ENCODE results near the gene C19orf67. TPM values are rescaled to one million over a fixed set of nuclear protein-coding genes. Genes with fewer than 3 reads are reported as not detected.

The C19orf67 gene
- total and polyA plus RNA-seq, 2 donors (not counting 1 experiment from before 2014, with no cell fraction given) = 1.2 TPM; not detected in 1

DNA sequence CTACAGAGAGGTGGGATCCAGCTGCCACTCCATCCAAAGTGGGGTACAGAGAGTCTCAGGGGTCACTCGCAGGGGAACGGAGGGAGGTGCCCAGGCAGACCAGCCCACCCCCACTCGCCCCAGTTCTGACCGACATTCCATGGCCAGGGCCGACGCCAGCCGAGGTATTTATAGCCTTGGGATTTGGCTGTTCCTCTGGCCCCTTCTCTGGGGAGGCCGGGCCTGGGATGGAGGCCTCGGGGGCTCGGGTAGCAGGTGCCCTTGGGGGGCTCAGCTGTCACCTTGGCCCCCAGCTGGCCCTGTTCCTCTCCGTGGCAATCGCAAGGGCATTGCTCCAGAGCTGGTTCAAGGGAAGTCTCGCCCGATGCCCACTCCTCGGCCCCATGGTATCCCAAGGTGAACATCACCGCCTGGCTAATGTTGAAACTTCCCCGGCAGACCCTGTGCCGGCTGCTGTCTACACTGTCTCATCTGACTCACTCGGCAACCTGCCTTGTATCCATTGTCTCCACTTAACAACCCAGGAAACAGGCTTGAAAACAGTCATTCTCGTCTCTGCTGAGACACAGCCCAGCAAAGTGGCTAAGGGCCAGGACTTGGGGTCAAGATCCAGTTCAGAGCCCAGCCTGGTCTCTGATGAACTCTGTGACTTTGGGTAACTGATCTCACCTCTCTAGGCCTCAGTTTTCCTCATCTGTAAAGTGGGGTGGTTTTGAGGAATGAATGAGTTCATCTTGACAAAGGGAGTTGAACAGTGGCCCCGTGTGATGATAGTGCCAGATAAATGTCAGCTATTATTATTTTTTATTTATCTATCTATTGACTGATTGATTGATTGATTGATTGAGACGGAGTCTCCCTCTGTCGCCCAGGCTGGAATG, 22.2 kb upstream of the C19orf67 start:
- Histone ChIP-seq H3K4me3 (ENCODE audit: control extremely low read depth in 1 of 5, extremely low read depth in 1 of 5, insufficient read depth in 1 of 5, low read depth in 2 of 5, low read length in 4 of 5) (no peak overlapping the region), H3K9ac (ENCODE audit: low read length) (no peak overlapping the region), H3K36me3 (replicated peaks in 1 of 2; ENCODE audit: control extremely low read depth in 1 of 2, control insufficient read depth in 1 of 2, extremely low read depth in 1 of 2, insufficient read depth in 2 of 2, low read length in 1 of 2) (peaks cover 0 to 10% of the 10 kb centered on the region in 2 experiments), H4K20me1 (ENCODE audit: control insufficient read depth, insufficient read depth, low read length, poor library complexity, severe bottlenecking) (peaks cover 15% of the 10 kb centered on the region), H2AFZ (ENCODE audit: insufficient read depth, low read depth, low read length, poor library complexity, severe bottlenecking) (no peak overlapping the region), H3K9me3 (ENCODE audit: control extremely low read depth in 1 of 3, control insufficient read depth in 2 of 3, insufficient read depth in 1 of 3, low read length in 2 of 3) (no peaks in the 10 kb centered on the region), H3K27me3 (replicated peaks in 1 of 4; ENCODE audit: control extremely low read depth in 1 of 4, control insufficient read depth in 3 of 4, insufficient read depth in 4 of 4, low read length in 3 of 4) (no peaks in the 10 kb centered on the region), H3K27ac (ENCODE audit: low read length in 2 of 2) (no peak overlapping the region), H3K4me2 (replicated peaks; ENCODE audit: low read depth, low read length, poor library complexity, severe bottlenecking) (no peak overlapping the region), H3K79me2 (ENCODE audit: control insufficient read depth, insufficient read depth, low read length) (peaks cover 26% of the 10 kb centered on the region), H3K4me1 (ENCODE audit: control insufficient read depth in 2 of 2, insufficient read depth in 2 of 2, low read length in 2 of 2) (no peaks in the 10 kb centered on the region)
- H3K27me3 Mint-ChIP-seq = no peaks in the 10 kb centered on the region
- ChIA-PET CTCF (no interaction called here), POLR2A (no interaction called here)
- no peak for DNase-seq
- H3K4me3 Mint-ChIP-seq = no peak overlapping the region
- WGBS (ENCODE audit: insufficient coverage) = 97% methylated on average over 21 of the region's 23 CpGs
- no peak overlapping the region for H3K27ac Mint-ChIP-seq
- H3K9me3 Mint-ChIP-seq (ENCODE audit: insufficient read depth) = no peaks in the 10 kb centered on the region
- intact Hi-C loops (cut with micrococcal nuclease) = no loop called here
- H3K4me1 Mint-ChIP-seq = no peaks in the 10 kb centered on the region
- no peak for TF ChIP-seq CTCF (IDR thresholded peaks at IDR 0.05)
- TF ChIP-seq EZH2 (IDR thresholded peaks at IDR 0.05; ENCODE audit: borderline replicate concordance, insufficient read depth, low read depth, low read length, poor library complexity, severe bottlenecking) = no peak
- ATAC-seq (ENCODE audit: low read depth) = no peak

DNA sequence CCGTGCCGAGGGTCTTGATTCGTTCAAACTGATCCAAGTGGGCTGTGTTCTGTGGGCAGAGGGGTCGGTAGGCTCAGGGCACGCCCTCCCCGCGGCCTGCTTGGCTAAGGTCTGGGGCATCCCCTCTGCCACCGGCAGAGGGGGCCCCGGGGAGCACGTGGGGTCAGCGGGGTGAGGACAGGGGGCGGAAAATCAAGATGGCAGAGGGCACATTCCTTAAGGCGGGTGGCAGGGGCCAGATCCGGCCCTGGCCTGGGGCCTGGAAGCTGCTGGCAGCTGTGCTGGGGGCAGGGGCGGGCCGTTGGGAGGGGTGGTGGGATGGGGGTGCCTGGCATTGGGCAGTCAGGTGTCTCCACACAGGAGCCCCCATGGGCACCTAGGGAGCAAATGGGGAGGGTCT, 21.3 kb upstream of the C19orf67 start:
- Histone ChIP-seq H3K79me2 (ENCODE audit: control insufficient read depth, insufficient read depth, low read length) (peaks cover 19% of the 10 kb centered on the region), H3K36me3 (replicated peaks in 1 of 2; ENCODE audit: control extremely low read depth in 1 of 2, control insufficient read depth in 1 of 2, extremely low read depth in 1 of 2, insufficient read depth in 2 of 2, low read length in 1 of 2) (peaks cover 0 to 16% of the 10 kb centered on the region in 2 experiments), H3K4me3 (ENCODE audit: control extremely low read depth in 1 of 5, extremely low read depth in 1 of 5, insufficient read depth in 1 of 5, low read depth in 2 of 5, low read length in 4 of 5) (no peak overlapping the region), H3K4me1 (ENCODE audit: control insufficient read depth in 2 of 2, insufficient read depth in 2 of 2, low read length in 2 of 2) (no peaks in the 10 kb centered on the region), H4K20me1 (ENCODE audit: control insufficient read depth, insufficient read depth, low read length, poor library complexity, severe bottlenecking) (peaks cover 12% of the 10 kb centered on the region), H3K9me3 (ENCODE audit: control extremely low read depth in 1 of 3, control insufficient read depth in 2 of 3, insufficient read depth in 1 of 3, low read length in 2 of 3) (no peaks in the 10 kb centered on the region), H3K9ac (ENCODE audit: low read length) (no peak overlapping the region), H2AFZ (ENCODE audit: insufficient read depth, low read depth, low read length, poor library complexity, severe bottlenecking) (no peak overlapping the region), H3K27ac (ENCODE audit: low read length in 2 of 2) (no peak overlapping the region), H3K4me2 (replicated peaks; ENCODE audit: low read depth, low read length, poor library complexity, severe bottlenecking) (no peak overlapping the region), H3K27me3 (replicated peaks in 1 of 4; ENCODE audit: control extremely low read depth in 1 of 4, control insufficient read depth in 3 of 4, insufficient read depth in 4 of 4, low read length in 3 of 4) (no peaks in the 10 kb centered on the region)
- POLR2A ChIA-PET = no interaction called here
- DNase-seq (no peak), ATAC-seq (ENCODE audit: low read depth) (no peak)
- Mint-ChIP-seq H3K27ac (no peak overlapping the region), H3K9me3 (ENCODE audit: insufficient read depth) (no peaks in the 10 kb centered on the region), H3K27me3 (no peaks in the 10 kb centered on the region), H3K4me3 (no peak overlapping the region), H3K4me1 (no peaks in the 10 kb centered on the region)
- CTCF ChIA-PET = no interaction called here
- TF ChIP-seq EZH2 (IDR thresholded peaks at IDR 0.05; ENCODE audit: borderline replicate concordance, insufficient read depth, low read depth, low read length, poor library complexity, severe bottlenecking) = no peak
- TF ChIP-seq CTCF (IDR thresholded peaks at IDR 0.05) = no peak
- intact Hi-C loops (cut with micrococcal nuclease) = no loop called here
- 97% methylated on average over 16 of the region's 16 CpGs for WGBS (ENCODE audit: insufficient coverage)

Measured in B cell (primary cell).